Measurements from ENCODE around the gene ASF1A. TPM values are rescaled to one million over a fixed set of nuclear protein-coding genes. Genes with fewer than 3 reads are reported as not detected.

The ASF1A gene
- total and polyA plus RNA-seq, 8 donors: 0.87 to 39.7 (median 14.5) TPM

DNA sequence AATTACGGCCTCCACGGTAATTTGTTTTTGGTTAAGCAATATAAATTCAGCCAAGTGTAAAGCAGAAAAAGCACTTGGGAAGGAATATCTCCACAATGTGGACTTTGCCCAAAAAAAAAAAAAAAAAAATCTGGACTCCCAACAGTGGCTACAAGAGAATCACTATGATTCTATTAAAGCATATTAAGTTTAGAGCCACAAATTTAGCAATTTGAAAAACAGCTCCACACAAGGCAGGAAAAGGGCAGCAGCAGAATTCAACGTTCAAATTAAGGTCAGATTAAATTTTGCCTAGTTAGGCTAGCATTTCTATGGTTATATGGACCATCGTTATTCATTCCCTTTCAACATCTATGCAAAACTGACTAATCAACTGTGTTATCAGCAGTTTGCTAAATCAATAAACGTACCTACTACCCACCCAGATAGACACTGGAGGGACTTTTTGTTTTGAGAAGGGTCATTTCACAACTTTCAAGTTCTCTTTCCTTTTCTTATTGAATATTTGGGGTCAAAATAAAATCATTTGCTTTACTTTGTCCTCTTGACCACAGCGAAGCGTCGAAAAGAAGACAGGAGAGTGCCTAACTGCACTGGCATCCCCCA is 40.0 kb downstream of the ASF1A start:
- Histone ChIP-seq H3K4me3 (peak overlapping the region; percentile 67 to 88 (median 86)), H3K36me3 (peaks cover 13 to 37% (median 32%) of the 10 kb centered on the region in 4 donors), H3K27ac (peak overlapping the region; percentile 93 to 98 (median 97)), H3K27me3 (no peaks in the 10 kb centered on the region), H3K4me1 (peaks cover 3 to 36% (median 19%) of the 10 kb centered on the region in 4 donors), H3K9me3 (no peaks in the 10 kb centered on the region)
- DNase-seq: no peak
- TF ChIP-seq POLR2A (IDR thresholded peaks at IDR 0.05): no peak
- TF ChIP-seq POLR2AphosphoS5 (IDR thresholded peaks at IDR 0.05): no peak
- TF ChIP-seq, protein P1, sequence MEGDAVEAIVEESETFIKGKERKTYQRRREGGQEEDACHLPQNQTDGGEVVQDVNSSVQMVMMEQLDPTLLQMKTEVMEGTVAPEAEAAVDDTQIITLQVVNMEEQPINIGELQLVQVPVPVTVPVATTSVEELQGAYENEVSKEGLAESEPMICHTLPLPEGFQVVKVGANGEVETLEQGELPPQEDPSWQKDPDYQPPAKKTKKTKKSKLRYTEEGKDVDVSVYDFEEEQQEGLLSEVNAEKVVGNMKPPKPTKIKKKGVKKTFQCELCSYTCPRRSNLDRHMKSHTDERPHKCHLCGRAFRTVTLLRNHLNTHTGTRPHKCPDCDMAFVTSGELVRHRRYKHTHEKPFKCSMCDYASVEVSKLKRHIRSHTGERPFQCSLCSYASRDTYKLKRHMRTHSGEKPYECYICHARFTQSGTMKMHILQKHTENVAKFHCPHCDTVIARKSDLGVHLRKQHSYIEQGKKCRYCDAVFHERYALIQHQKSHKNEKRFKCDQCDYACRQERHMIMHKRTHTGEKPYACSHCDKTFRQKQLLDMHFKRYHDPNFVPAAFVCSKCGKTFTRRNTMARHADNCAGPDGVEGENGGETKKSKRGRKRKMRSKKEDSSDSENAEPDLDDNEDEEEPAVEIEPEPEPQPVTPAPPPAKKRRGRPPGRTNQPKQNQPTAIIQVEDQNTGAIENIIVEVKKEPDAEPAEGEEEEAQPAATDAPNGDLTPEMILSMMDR (IDR thresholded peaks at IDR 0.05): no peak
- no peak for TF ChIP-seq EP300 (IDR thresholded peaks at IDR 0.05)
- WGBS, 5 donors: 9 to 19% (median 12%) methylated on average over 8 of the region's 8 CpGs
- intact Hi-C loops (cut with DNase I; ENCODE audit: low total_unique reads): no loop called here

DNA sequence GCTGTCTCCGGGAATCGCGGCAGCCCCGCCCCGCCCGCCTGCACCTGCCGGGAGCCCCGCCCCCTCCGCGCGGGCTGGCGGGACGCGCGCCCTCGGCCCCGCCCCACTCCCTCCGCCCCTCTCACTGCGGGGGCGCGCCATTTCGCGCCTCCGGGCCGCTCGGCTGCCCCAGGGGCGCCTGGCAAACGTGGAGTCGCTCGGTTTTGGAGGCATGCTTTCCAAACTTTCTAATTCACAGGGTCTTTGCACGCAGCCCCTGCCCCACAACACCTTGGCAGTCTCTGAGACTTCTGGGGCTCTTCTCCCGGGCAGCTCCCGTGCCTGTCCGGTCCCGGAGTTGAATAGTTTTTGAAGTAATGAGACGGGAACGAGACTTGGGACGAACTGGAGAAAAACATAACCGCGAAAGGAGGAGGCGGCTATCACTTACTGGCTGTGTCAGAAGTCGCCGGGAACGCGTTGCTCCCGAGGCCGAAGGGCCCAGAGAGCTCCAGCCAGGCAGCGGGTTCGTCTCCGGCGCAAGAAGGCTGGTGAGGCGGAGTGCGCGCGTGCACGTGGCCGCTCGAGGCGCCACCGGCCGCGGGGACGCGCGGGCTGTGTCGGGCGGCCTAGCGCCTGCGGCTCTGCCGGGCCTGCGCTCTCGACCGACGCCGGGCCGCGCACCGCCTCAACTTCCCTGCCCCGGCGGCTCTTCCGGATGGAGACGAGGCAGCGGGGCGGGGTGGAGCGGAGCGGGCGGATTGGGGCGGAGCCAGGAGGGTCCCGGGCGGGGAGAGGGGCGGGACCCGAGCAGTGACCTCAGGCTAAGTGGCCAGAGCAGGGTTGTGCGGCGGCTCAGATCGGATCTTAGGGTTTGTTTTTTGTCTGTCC is 40.7 kb downstream of the ASF1A start, which contains the start of gene MCM9:
Gene MCM9 (minus strand): TSS at position 699 of the 870 bp plus-strand sequence. CDS start 3,436 bp downstream, outside the sequence.
- peaks cover 3 to 36% (median 19%) of the 10 kb centered on the region in 4 donors for H3K4me1 ChIP-seq
- H3K36me3 ChIP-seq: peaks cover 13 to 30% (median 25%) of the 10 kb centered on the region in 4 donors
- 0 to 1% (median 1%) methylated on average over 38 to 95 of the region's 95 CpGs for WGBS, 5 donors
- H3K9me3 ChIP-seq: no peaks in the 10 kb centered on the region
- no peaks in the 10 kb centered on the region for H3K27me3 ChIP-seq
- DNase-seq: peak; percentile 93 to 97
- peak within 1 kb of the TSS; percentile 93 to 98 (median 97) for H3K27ac ChIP-seq
- H3K4me3 ChIP-seq: peak within 1 kb of the TSS; percentile 67 to 88 (median 86)
- TF ChIP-seq, protein P1 (IDR thresholded peaks at IDR 0.05): no peak
- TF ChIP-seq POLR2AphosphoS5 (IDR thresholded peaks at IDR 0.05) (peak; percentile 42 to 86 (median 83)), EP300 (IDR thresholded peaks at IDR 0.05) (no peak), POLR2A (IDR thresholded peaks at IDR 0.05) (no peak)
- intact Hi-C loops (cut with DNase I; ENCODE audit: low total_unique reads): no loop called here

DNA sequence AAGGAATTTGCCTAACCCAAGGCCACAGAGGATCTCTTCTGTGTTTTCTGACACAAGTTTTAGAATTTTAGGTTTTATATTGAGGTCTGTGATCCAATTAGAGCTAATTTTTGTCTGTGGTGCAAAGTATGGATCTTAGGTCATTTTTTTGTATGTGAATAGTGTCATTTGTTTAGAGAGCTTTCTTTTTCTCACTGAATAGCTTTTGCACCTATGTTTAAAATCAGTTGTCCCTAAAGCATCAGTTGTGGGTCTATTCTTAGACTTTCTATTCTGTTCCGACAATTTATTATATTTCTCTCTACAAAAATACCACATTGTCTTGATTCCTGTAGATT is 41.3 kb downstream of the ASF1A start:
- no peaks in the 10 kb centered on the region for H3K9me3 ChIP-seq
- WGBS, 5 donors: 21 to 55% (median 37%) methylated on average over 1 of the region's 1 CpG
- peak overlapping the region; percentile 67 to 88 (median 86) for H3K4me3 ChIP-seq
- TF ChIP-seq EP300 (IDR thresholded peaks at IDR 0.05): no peak
- no peak for TF ChIP-seq POLR2AphosphoS5 (IDR thresholded peaks at IDR 0.05)
- TF ChIP-seq POLR2A (IDR thresholded peaks at IDR 0.05): no peak
- TF ChIP-seq, protein P1 (IDR thresholded peaks at IDR 0.05): no peak
- no peak for DNase-seq
- H3K27ac ChIP-seq: peak overlapping the region; percentile 93 to 98 (median 97)
- H3K4me1 ChIP-seq: peaks cover 3 to 36% (median 19%) of the 10 kb centered on the region in 4 donors
- no peaks in the 10 kb centered on the region for H3K27me3 ChIP-seq
- peaks cover 11 to 27% (median 20%) of the 10 kb centered on the region in 4 donors for H3K36me3 ChIP-seq
- intact Hi-C loops (cut with DNase I; ENCODE audit: low total_unique reads): no loop called here

DNA sequence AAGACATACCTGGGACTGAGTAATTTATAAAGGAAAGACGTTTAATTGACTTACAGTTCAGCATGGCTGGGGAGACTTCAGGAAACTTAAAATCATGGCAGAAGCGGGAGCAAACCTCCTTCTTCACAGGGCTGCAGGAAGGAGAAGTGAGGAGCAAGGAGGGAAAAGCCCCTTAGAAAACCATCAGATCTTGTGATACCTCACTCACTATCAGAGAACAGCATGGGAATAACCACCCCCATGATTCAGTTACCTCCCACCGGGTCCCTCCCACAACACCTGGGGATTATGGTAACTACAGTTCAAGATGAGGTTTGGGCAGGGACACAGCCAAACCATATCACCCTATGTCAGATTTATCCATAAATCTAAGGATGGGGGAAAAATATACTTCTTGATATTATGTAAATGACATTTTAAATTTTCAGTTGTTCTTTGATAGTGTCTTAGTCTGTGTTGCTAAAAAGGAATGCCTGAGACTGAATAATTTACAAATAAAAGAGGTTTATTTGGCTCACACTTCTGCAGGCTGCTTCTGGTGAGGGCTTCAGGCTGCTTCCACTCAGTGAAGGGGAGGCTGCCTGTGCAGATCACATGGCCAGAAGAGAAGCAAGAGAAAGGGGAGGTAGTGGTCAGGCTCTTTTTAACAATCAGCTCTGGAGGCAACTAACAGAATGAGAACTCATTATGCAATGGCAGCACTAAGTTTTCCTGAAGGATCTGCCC is 42.2 kb downstream of the ASF1A start:
- Histone ChIP-seq H3K4me1 (peaks cover 3 to 36% (median 19%) of the 10 kb centered on the region in 4 donors), H3K4me3 (peak overlapping the region in 1 of 4 donors; percentile 88), H3K36me3 (peaks cover 3 to 18% (median 12%) of the 10 kb centered on the region in 4 donors), H3K27ac (no peak overlapping the region), H3K9me3 (peaks cover 0 to 4% (median 0%) of the 10 kb centered on the region in 4 donors), H3K27me3 (no peaks in the 10 kb centered on the region)
- WGBS, 5 donors: 70 to 81% (median 75%) methylated on average over 3 of the region's 3 CpGs
- intact Hi-C loops (cut with DNase I; ENCODE audit: low total_unique reads): no loop called here
- TF ChIP-seq, protein P1 (IDR thresholded peaks at IDR 0.05): no peak
- TF ChIP-seq POLR2A (IDR thresholded peaks at IDR 0.05): no peak
- no peak for TF ChIP-seq EP300 (IDR thresholded peaks at IDR 0.05)
- no peak for TF ChIP-seq POLR2AphosphoS5 (IDR thresholded peaks at IDR 0.05)
- no peak for DNase-seq

Measured in stomach (tissue), 9 donors.